Measurements from ENCODE around the gene COL23A1. TPM values are rescaled to one million over a fixed set of nuclear protein-coding genes. Genes with fewer than 3 reads are reported as not detected.

Gene COL23A1
- total RNA-seq, 1 donor from 2014 or later, result 2.9 TPM

DNA sequence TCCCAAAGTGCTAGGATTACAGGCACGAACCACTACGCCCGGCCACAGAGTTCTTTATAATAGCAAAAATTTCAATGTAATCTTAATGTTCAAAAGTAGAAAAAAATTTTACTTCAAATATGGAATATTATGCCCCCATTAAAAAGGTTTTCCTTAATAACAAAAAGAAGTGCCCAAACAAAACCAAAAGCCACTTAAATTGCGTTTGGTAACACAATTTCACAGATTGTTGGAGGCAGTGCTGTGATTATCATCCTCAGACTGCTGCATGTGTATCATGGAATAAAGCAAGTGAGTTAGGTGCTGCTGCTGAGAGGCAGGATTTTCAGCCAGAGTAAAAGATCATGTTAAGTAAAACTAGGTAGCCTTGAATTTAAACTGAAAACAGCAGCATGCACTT lies 132.7 kb downstream of the COL23A1 start:
- Mint-ChIP-seq H3K4me3 (ENCODE audit: unreplicated experiment) (no peak overlapping the region), H3K36me3 (ENCODE audit: unreplicated experiment) (no peaks in the 10 kb centered on the region), H3K9me3 (ENCODE audit: unreplicated experiment) (no peaks in the 10 kb centered on the region), H3K27ac (ENCODE audit: unreplicated experiment) (no peak overlapping the region), H3K27me3 (ENCODE audit: unreplicated experiment) (no peaks in the 10 kb centered on the region), H3K4me1 (ENCODE audit: low read depth, unreplicated experiment) (peaks cover 4% of the 10 kb centered on the region)
- DNase-seq, result no peak
- TF ChIP-seq, protein P1, sequence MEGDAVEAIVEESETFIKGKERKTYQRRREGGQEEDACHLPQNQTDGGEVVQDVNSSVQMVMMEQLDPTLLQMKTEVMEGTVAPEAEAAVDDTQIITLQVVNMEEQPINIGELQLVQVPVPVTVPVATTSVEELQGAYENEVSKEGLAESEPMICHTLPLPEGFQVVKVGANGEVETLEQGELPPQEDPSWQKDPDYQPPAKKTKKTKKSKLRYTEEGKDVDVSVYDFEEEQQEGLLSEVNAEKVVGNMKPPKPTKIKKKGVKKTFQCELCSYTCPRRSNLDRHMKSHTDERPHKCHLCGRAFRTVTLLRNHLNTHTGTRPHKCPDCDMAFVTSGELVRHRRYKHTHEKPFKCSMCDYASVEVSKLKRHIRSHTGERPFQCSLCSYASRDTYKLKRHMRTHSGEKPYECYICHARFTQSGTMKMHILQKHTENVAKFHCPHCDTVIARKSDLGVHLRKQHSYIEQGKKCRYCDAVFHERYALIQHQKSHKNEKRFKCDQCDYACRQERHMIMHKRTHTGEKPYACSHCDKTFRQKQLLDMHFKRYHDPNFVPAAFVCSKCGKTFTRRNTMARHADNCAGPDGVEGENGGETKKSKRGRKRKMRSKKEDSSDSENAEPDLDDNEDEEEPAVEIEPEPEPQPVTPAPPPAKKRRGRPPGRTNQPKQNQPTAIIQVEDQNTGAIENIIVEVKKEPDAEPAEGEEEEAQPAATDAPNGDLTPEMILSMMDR (IDR thresholded peaks at IDR 0.05; ENCODE audit: partially characterized antibody, unreplicated experiment), result no peak

DNA sequence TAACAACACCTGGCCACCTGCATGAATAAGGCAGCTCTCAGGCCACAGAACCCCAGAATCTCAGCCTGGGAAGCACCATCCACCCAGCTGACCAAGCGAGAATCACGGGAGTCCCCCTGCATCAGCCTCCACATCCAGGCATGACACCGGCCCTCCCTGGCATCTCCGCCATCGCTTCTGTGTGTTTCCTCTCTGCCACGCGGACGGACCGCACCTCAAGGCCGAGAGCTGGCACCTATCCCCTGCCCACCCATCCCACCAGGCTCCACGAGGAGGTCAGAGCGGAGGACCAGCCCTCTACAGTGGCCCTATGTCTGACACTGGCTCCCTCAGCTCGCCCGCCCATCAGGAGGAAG lies 134.7 kb downstream of the COL23A1 start:
- no peaks in the 10 kb centered on the region for H3K9me3 Mint-ChIP-seq (ENCODE audit: unreplicated experiment)
- no peak overlapping the region for H3K27ac Mint-ChIP-seq (ENCODE audit: unreplicated experiment)
- no peaks in the 10 kb centered on the region for H3K27me3 Mint-ChIP-seq (ENCODE audit: unreplicated experiment)
- no peaks in the 10 kb centered on the region for H3K4me1 Mint-ChIP-seq (ENCODE audit: low read depth, unreplicated experiment)
- no peaks in the 10 kb centered on the region for H3K36me3 Mint-ChIP-seq (ENCODE audit: unreplicated experiment)
- DNase-seq, result no peak
- H3K4me3 Mint-ChIP-seq (ENCODE audit: unreplicated experiment), result no peak overlapping the region
- TF ChIP-seq, protein P1 (IDR thresholded peaks at IDR 0.05; ENCODE audit: partially characterized antibody, unreplicated experiment), result no peak

GRCh38 chr5:178454821-178455479 lies 135.2 kb downstream of the COL23A1 start:
- H3K36me3 Mint-ChIP-seq (ENCODE audit: unreplicated experiment), result no peaks in the 10 kb centered on the region
- no peaks in the 10 kb centered on the region for H3K9me3 Mint-ChIP-seq (ENCODE audit: unreplicated experiment)
- no peak for DNase-seq
- no peaks in the 10 kb centered on the region for H3K27me3 Mint-ChIP-seq (ENCODE audit: unreplicated experiment)
- no peak overlapping the region for H3K4me3 Mint-ChIP-seq (ENCODE audit: unreplicated experiment)
- H3K27ac Mint-ChIP-seq (ENCODE audit: unreplicated experiment), result no peak overlapping the region
- TF ChIP-seq, protein P1 (IDR thresholded peaks at IDR 0.05; ENCODE audit: partially characterized antibody, unreplicated experiment), result no peak
- peaks cover under 1% of the 10 kb centered on the region for H3K4me1 Mint-ChIP-seq (ENCODE audit: low read depth, unreplicated experiment)

- TF ChIP-seq, protein P1 (IDR thresholded peaks at IDR 0.05; ENCODE audit: partially characterized antibody, unreplicated experiment), result no peak
- H3K9me3 Mint-ChIP-seq (ENCODE audit: unreplicated experiment), result no peaks in the 10 kb centered on the region
- H3K4me1 Mint-ChIP-seq (ENCODE audit: low read depth, unreplicated experiment), result peaks cover 7% of the 10 kb centered on the region
- H3K4me3 Mint-ChIP-seq (ENCODE audit: unreplicated experiment), result no peak overlapping the region
- H3K27ac Mint-ChIP-seq (ENCODE audit: unreplicated experiment), result no peak overlapping the region
- H3K27me3 Mint-ChIP-seq (ENCODE audit: unreplicated experiment), result no peaks in the 10 kb centered on the region
- DNase-seq, result no peak
- H3K36me3 Mint-ChIP-seq (ENCODE audit: unreplicated experiment), result no peaks in the 10 kb centered on the region
These were observed 135.9 kb downstream of the COL23A1 start for GRCh38 chr5:178454303-178454702.

GRCh38 chr5:178453224-178453623 lies 137.0 kb downstream of the COL23A1 start:
- H3K4me1 Mint-ChIP-seq (ENCODE audit: low read depth, unreplicated experiment), result peaks cover 9% of the 10 kb centered on the region
- TF ChIP-seq, protein P1 (IDR thresholded peaks at IDR 0.05; ENCODE audit: partially characterized antibody, unreplicated experiment), result no peak
- no peak overlapping the region for H3K4me3 Mint-ChIP-seq (ENCODE audit: unreplicated experiment)
- no peak overlapping the region for H3K27ac Mint-ChIP-seq (ENCODE audit: unreplicated experiment)
- H3K27me3 Mint-ChIP-seq (ENCODE audit: unreplicated experiment), result no peaks in the 10 kb centered on the region
- H3K9me3 Mint-ChIP-seq (ENCODE audit: unreplicated experiment), result no peaks in the 10 kb centered on the region
- no peaks in the 10 kb centered on the region for H3K36me3 Mint-ChIP-seq (ENCODE audit: unreplicated experiment)
- no peak for DNase-seq

All from glutamatergic neuron (in vitro differentiated cells).